GM12878 (cell line): ENCODE data around the gene WWOX. TPM values are rescaled to one million over a fixed set of nuclear protein-coding genes. Genes with fewer than 3 reads are reported as not detected.

ENCODE experiments used
- ATAC-seq: fragments of 200-7000 bp; cut with Tn5 transposase; 3 replicates; pipeline ENCODE4 v1.9.1; 2020; ENCODE audit warnings: mild to moderate bottlenecking, moderate library complexity
- BruUV-seq: library from RNA; stranded (reverse); fragments of 400-500 nt; replicated peaks from 2 replicates; lab custom pipeline; 2021; lab: Mats Ljungman, UMichigan
- CTCF ChIA-PET: fragments of 300-600 bp; sonication (Branson Sonifier 250); formaldehyde crosslinking; extraction: SDS; loops from one replicate; lab custom pipeline; 2021; ENCODE audit warnings: inconsistent platforms; lab: Yijun Ruan, JAX
- POLR2A ChIA-PET: fragments of 350-600 bp; formaldehyde crosslinking; extraction: SDS; loops from one replicate; lab custom pipeline; 2021; ENCODE audit warnings: inconsistent platforms; lab: Charles Lee
- RAD21 ChIA-PET: fragments of 300-600 bp; sonication (Branson Sonifier 250); formaldehyde crosslinking; loops from one replicate; lab custom pipeline; 2023; ENCODE audit warnings: antibody characterized with exemption; ENCODE audit not compliant: unreplicated experiment; lab: Charles Lee
- SMC1A ChIA-PET: fragments of 300-600 bp; sonication (Branson Sonifier 250); formaldehyde crosslinking; loops from one replicate; lab custom pipeline; 2023; ENCODE audit not compliant: unreplicated experiment, uncharacterized antibody; lab: Charles Lee
- DNase-seq: peaks from one replicate; pipeline ENCODE4 v3.0.0-alpha.2; 2011; ENCODE audit warnings: low read depth, low spot score
- FAIRE-seq: peaks from 3 replicates; lab custom pipeline; 2011; peaks lifted over from hg19 to GRCh38; lab: Jason Lieb, UNC
- H2AFZ ChIP-seq: 2 replicates; pipeline ENCODE4 v1.6.0; 2011; ENCODE audit warnings: low read depth, low read length, control low read depth; ENCODE audit not compliant: control insufficient read depth
- H3K27ac ChIP-seq: 2 replicates; pipeline ENCODE4 v1.5.1; 2011; ENCODE audit warnings: control low read depth; ENCODE audit not compliant: control insufficient read depth, insufficient read depth
- H3K27me3 ChIP-seq, 2 experiments: replicated peaks in 1 of 2; 2 replicates each; pipeline versions ENCODE4 v1.6.0 to v1.6.1; 2011; ENCODE audit warnings: low read length in 1 of 2; ENCODE audit not compliant: control insufficient read depth in 2 of 2, insufficient read depth in 2 of 2
- H3K36me3 ChIP-seq, 2 experiments: 2 replicates each; pipeline ENCODE4 v1.5.1; 2011; ENCODE audit warnings: low read length in 1 of 2; ENCODE audit not compliant: control insufficient read depth in 2 of 2, insufficient read depth in 2 of 2
- H3K4me1 ChIP-seq: 2 replicates; pipeline ENCODE4 v1.6.1; 2011; ENCODE audit warnings: mild to moderate bottlenecking, low read length, moderate library complexity, mixed read lengths; ENCODE audit not compliant: control insufficient read depth, insufficient read depth
- H3K4me2 ChIP-seq: 2 replicates; pipeline ENCODE4 v1.6.0; 2011; ENCODE audit warnings: control low read depth; ENCODE audit not compliant: control insufficient read depth, insufficient read depth
- H3K4me3 ChIP-seq: fragments of 200-600 bp; sonication (generic); 2 replicates; pipeline ENCODE4 v1.5.1; 2016
- H3K79me2 ChIP-seq: 2 replicates; pipeline ENCODE4 v1.6.0; 2011; ENCODE audit warnings: low read length; ENCODE audit not compliant: control insufficient read depth, insufficient read depth
- H3K9ac ChIP-seq: 2 replicates; pipeline ENCODE4 v1.8.0; 2011; ENCODE audit warnings: low read length, control low read depth, mixed read lengths; ENCODE audit not compliant: control insufficient read depth, insufficient read depth
- H3K9me3 ChIP-seq: replicated peaks from 3 replicates; pipeline ENCODE4 v1.5.1; 2011; ENCODE audit warnings: mild to moderate bottlenecking, low read length; ENCODE audit not compliant: control insufficient read depth, insufficient read depth
- H4K20me1 ChIP-seq: 2 replicates; pipeline ENCODE4 v1.6.0; 2011; ENCODE audit not compliant: control insufficient read depth, insufficient read depth
- CEBPB ChIP-seq, 2 experiments: fragments of 150-350 bp in 1 of 2; IDR thresholded peaks; 2 replicates each; pipeline ENCODE4 v1.6.1; 2012 to 2014; ENCODE audit warnings: low read depth in 2 of 2, low read length in 2 of 2, borderline replicate concordance in 1 of 2, inconsistent platforms in 1 of 2
- CTCF ChIP-seq, 3 experiments: IDR thresholded peaks in 2 of 3; conservative IDR thresholded peaks in 1 of 3; 2 replicates each; pipeline ENCODE4 v1.5.1; 2011; ENCODE audit warnings: low read depth in 3 of 3, low read length in 3 of 3, mild to moderate bottlenecking in 3 of 3, control low read depth in 2 of 3, moderate library complexity in 2 of 3, inconsistent platforms in 1 of 3, mixed read lengths in 1 of 3; ENCODE audit not compliant: control insufficient read depth in 2 of 3, insufficient read depth in 1 of 3; ENCODE audit errors: extremely low read depth in 1 of 3
- HCFC1 ChIP-seq: fragments of 150-350 bp; IDR thresholded peaks from 2 replicates; pipeline ENCODE4 v1.6.1; 2014; ENCODE audit warnings: low read length
- NFIC ChIP-seq: IDR thresholded peaks from 2 replicates; pipeline ENCODE4 v1.6.1; 2012; ENCODE audit warnings: low read depth, mild to moderate bottlenecking, inconsistent platforms, low read length, moderate library complexity
- RAD21 ChIP-seq: IDR thresholded peaks from 2 replicates; pipeline ENCODE4 v1.6.1; 2011; ENCODE audit warnings: mild to moderate bottlenecking, low read depth, low read length, moderate library complexity; ENCODE audit not compliant: insufficient read depth
- RUNX3 ChIP-seq: IDR thresholded peaks from 2 replicates; pipeline ENCODE4 v1.6.1; 2012; ENCODE audit warnings: low read length, inconsistent platforms
- SMC3 ChIP-seq: IDR thresholded peaks from 2 replicates; pipeline ENCODE4 v1.6.1; 2011; ENCODE audit warnings: low read length, improper control_type of control experiment, borderline replicate concordance
- TCF12 ChIP-seq: IDR thresholded peaks from 2 replicates; pipeline ENCODE4 v1.6.1; 2011; ENCODE audit warnings: low read depth, mild to moderate bottlenecking, low read length
- TCF7 ChIP-seq: IDR thresholded peaks from 2 replicates; pipeline ENCODE4 v1.6.1; 2014; ENCODE audit warnings: antibody characterized with exemption, borderline replicate concordance
- WGBS: methylation state at CpG from one replicate; pipeline ENCODE4 v1.1.6; 2016; ENCODE audit warnings: low lambda C conversion rate; ENCODE audit not compliant: insufficient replicate concordance, insufficient coverage; ENCODE audit errors: missing lambda C conversion rate; 5-methylcytosine and 5-hydroxymethylcytosine counted together
- in situ Hi-C: fragments of 300-500 bp; cut with MboI; formaldehyde crosslinking; loops from 9 replicates; pipeline ENCODE4 v1.14.3; 2018; ENCODE audit warnings: mixed read lengths
- intact Hi-C: fragments of 100-400 bp; cut with micrococcal nuclease; formaldehyde crosslinking; loops from one replicate; pipeline ENCODE4 v1.14.2; 2022; ENCODE audit not compliant: unreplicated experiment
- polyA plus RNA-seq, 11 experiments: library from polyadenylated mRNA; depleted of rRNA in 4 of 11; unstranded in 6 of 11; stranded (reverse) in 5 of 11; fragments of >200 nt; fragmentation: Nextera tagmentation in 4 of 11; fragmentation: Illumina TruSeq in 1 of 11; extraction: Ambion mirVana in 4 of 11; extraction: Trizol in 1 of 11; gene quantifications; 1 replicate in 1 of 11; 2 replicates in 10 of 11; pipeline versions ENCODE4 v1.2.1 to v1.2.3, GENCODE V29; 2011 to 2016; ENCODE audit warnings: inconsistent platforms in 2 of 11, missing spikeins in 2 of 11, low read depth in 1 of 11
- total RNA-seq, 4 experiments: library from RNA; depleted of rRNA in 3 of 4; stranded (reverse); fragments of >200 nt in 3 of 4; fragmentation: Illumina TruSeq in 1 of 4; extraction: Trizol in 1 of 4; gene quantifications; 2 replicates each; pipeline versions ENCODE4 v1.2.1 to v1.2.3, GENCODE V29; 2013 to 2021
- TF ChIP-seq, protein P1 (sequence below): IDR thresholded peaks from 2 replicates; pipeline ENCODE4 v1.6.1; 2012; ENCODE audit warnings: low read length, inconsistent platforms

The WWOX gene
- total and polyA plus RNA-seq, 10 of the 15 experiments (the other 5 are each of a cell fraction or from before 2014, with no cell fraction given) = 2.8 to 24.4 (median 17.8) TPM

DNA sequence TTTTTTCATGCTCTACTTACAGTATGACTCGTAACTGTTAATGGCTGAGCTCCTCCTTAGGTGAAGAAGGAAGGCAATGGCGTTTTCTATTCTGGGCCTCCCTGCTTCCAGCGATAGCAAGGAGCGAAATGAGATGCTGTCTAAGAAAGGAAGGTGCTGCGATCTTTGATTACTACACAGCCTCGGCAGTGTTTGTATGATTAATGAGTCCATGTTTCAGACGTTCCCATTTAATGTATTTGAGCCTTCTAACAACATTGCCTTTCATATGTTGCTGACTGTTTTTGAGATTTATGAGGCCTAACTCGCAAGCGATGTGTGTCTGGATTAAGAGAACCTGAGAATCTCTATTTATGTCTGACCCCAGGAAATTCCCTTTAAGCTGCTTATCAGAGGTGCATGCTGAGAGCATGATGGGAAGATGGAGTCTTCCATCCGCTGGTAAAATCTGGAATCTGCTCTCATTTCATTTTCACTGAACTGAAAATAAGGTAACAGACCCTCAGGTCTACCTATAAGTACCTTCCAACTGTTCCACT is 403.4 kb downstream of the WWOX start (continued):
- no peak for TF ChIP-seq NFIC
- no peak for TF ChIP-seq TCF12

DNA sequence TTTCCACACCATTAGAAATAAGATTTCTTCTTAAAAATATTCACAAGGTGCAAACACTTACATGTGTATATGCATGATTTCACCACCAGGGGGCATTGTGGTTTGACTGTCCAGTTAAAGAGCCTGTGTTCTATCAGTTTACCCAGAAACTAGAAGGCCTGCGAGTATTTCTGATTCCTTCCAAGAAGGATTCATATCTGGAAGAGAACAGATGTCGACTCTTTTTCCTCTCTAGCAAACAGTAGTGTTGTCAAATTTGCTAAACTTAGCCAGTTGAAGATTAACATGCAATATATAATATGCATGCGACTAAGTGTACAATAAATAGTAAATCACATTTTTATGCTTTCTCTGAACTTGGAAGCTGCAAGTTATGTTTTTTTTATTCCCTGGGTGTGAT is 404.1 kb downstream of the WWOX start:
- Histone ChIP-seq H3K9me3 (no peaks in the 10 kb centered on the region), H3K4me2 (no peak overlapping the region), H4K20me1 (no peaks in the 10 kb centered on the region), H3K9ac (no peak overlapping the region), H3K79me2 (no peaks in the 10 kb centered on the region), H3K4me3 (no peak overlapping the region), H3K36me3 (no peaks in the 10 kb centered on the region), H3K27me3 (no peaks in the 10 kb centered on the region), H3K27ac (no peak overlapping the region), H3K4me1 (peaks cover 3% of the 10 kb centered on the region), H2AFZ (no peak overlapping the region)
- POLR2A ChIA-PET = no interaction called here
- ATAC-seq (peak; percentile 55; the same call in 2 of the 3 replicates), FAIRE-seq (peak; percentile 76), DNase-seq (no peak)
- in situ Hi-C loops (loop anchor here (10.0 kb wide), 1 partner anchor 1101 kb away; the partner anchor contains the start of gene MAF), intact Hi-C loops (loop anchor here (1.0 to 10.0 kb wide), 3 partner anchors 267 to 1099 kb away; partner anchors contain the start of gene MAF)
- RAD21 ChIA-PET = interaction anchor here (1.7 kb wide), 1 partner anchor 267 kb away, joined by 8 read pairs; no protein-coding TSS in a partner anchor
- SMC1A ChIA-PET = interaction anchor here (1.7 kb wide), 1 partner anchor 267 kb away, joined by 11 read pairs; no protein-coding TSS in a partner anchor
- CTCF ChIA-PET = interaction anchor here (0.7 to 4.7 kb wide), 6 partner anchors 9 to 1099 kb away, joined by 3 to 36 read pairs (median 3); no protein-coding TSS in a partner anchor
- WGBS = 41% methylated on average over 3 of the region's 3 CpGs
- TF ChIP-seq SMC3 = peak; percentile 75
- TF ChIP-seq, protein P1, sequence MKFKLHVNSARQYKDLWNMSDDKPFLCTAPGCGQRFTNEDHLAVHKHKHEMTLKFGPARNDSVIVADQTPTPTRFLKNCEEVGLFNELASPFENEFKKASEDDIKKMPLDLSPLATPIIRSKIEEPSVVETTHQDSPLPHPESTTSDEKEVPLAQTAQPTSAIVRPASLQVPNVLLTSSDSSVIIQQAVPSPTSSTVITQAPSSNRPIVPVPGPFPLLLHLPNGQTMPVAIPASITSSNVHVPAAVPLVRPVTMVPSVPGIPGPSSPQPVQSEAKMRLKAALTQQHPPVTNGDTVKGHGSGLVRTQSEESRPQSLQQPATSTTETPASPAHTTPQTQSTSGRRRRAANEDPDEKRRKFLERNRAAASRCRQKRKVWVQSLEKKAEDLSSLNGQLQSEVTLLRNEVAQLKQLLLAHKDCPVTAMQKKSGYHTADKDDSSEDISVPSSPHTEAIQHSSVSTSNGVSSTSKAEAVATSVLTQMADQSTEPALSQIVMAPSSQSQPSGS = no peak
- no peak for TF ChIP-seq CEBPB (IDR thresholded peaks at IDR 0.05; ENCODE audit: borderline replicate concordance in 1 of 2, low read depth in 2 of 2, low read length in 2 of 2)
- peak; percentile 59 to 68 (median 64); a peak in 5 of 6 replicates for TF ChIP-seq CTCF (IDR thresholded peaks at IDR 0.05 in 2 of 3, conservative IDR thresholded peaks at IDR 0.05 in 1 of 3; ENCODE audit: control insufficient read depth in 2 of 3, extremely low read depth in 1 of 3, insufficient read depth in 1 of 3, low read depth in 3 of 3, low read length in 3 of 3)
- peak; percentile 21; the same call in 1 of the 2 replicates for TF ChIP-seq RUNX3
- TF ChIP-seq TCF7 = no peak
- no peak for TF ChIP-seq HCFC1
- peak; percentile 71 for TF ChIP-seq RAD21
- no TSS peak for BruUV-seq
